Progenitor cell of endocrine pancreas (in vitro differentiated cells): ENCODE results near the gene ADSS1. TPM values are rescaled to one million over a fixed set of nuclear protein-coding genes. Genes with fewer than 3 reads are reported as not detected.

Experiments
- DNase-seq: peaks from one replicate; pipeline ENCODE4 v3.0.0; 2021; ENCODE audit warnings: low spot score; ENCODE audit not compliant: unreplicated experiment
- H3K27ac Mint-ChIP-seq: 2 replicates; pipeline ENCODE4 v1.8.0; 2021; ENCODE audit warnings: mild to moderate bottlenecking, moderate library complexity, mixed read lengths
- H3K27me3 Mint-ChIP-seq: 2 replicates; pipeline ENCODE4 v1.8.0; 2021; ENCODE audit warnings: mixed read lengths
- H3K36me3 Mint-ChIP-seq: 2 replicates; pipeline ENCODE4 v1.8.0; 2022; ENCODE audit warnings: mixed read lengths; ENCODE audit not compliant: insufficient read depth
- H3K4me1 Mint-ChIP-seq: 2 replicates; pipeline ENCODE4 v1.8.0; 2021; ENCODE audit warnings: low read depth, mixed read lengths
- H3K4me3 Mint-ChIP-seq: 2 replicates; pipeline ENCODE4 v1.8.0; 2021; ENCODE audit warnings: low read depth, mild to moderate bottlenecking, moderate library complexity, mixed read lengths
- H3K9me3 Mint-ChIP-seq: 2 replicates; pipeline ENCODE4 v1.8.0; 2021; ENCODE audit warnings: low read depth, mixed read lengths
- total RNA-seq: library from RNA; stranded (reverse); gene quantifications from 2 replicates; pipeline ENCODE4 v1.2.1, GENCODE V29; 2021
- TF ChIP-seq, protein P1 (sequence below): fragments of 200-600 bp; sonication (generic); IDR thresholded peaks from one replicate; pipeline ENCODE4 v1.5.0; 2021; ENCODE audit warnings: antibody characterized with exemption, mild to moderate bottlenecking; ENCODE audit not compliant: unreplicated experiment

The ADSS1 gene
- total RNA-seq, 1 donor from 2014 or later, result 8.9 TPM

DNA sequence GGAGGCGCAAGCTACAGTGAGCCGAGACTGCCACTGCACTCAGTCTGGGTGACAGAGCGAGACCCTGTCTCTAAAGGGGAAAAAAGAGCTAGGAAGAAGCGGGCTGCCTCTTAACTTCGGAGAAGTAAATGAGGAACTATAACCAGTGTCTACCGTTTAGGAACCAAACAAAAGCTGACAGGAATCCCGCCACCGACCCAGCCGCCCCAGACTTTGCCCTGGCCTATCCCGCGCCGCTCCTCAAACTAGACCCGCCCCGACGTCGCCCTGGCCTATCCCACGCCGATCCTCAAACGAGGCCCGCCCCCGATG lies 28.4 kb downstream of the ADSS1 start:
- Mint-ChIP-seq H3K4me3 (peak overlapping the region; percentile 77), H3K27ac (peak overlapping the region; percentile 97), H3K36me3 (peaks cover 3% of the 10 kb centered on the region), H3K9me3 (no peaks in the 10 kb centered on the region), H3K27me3 (no peaks in the 10 kb centered on the region), H3K4me1 (peaks cover 17% of the 10 kb centered on the region)
- DNase-seq, result no peak
- TF ChIP-seq, protein P1, sequence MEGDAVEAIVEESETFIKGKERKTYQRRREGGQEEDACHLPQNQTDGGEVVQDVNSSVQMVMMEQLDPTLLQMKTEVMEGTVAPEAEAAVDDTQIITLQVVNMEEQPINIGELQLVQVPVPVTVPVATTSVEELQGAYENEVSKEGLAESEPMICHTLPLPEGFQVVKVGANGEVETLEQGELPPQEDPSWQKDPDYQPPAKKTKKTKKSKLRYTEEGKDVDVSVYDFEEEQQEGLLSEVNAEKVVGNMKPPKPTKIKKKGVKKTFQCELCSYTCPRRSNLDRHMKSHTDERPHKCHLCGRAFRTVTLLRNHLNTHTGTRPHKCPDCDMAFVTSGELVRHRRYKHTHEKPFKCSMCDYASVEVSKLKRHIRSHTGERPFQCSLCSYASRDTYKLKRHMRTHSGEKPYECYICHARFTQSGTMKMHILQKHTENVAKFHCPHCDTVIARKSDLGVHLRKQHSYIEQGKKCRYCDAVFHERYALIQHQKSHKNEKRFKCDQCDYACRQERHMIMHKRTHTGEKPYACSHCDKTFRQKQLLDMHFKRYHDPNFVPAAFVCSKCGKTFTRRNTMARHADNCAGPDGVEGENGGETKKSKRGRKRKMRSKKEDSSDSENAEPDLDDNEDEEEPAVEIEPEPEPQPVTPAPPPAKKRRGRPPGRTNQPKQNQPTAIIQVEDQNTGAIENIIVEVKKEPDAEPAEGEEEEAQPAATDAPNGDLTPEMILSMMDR, result no peak

DNA sequence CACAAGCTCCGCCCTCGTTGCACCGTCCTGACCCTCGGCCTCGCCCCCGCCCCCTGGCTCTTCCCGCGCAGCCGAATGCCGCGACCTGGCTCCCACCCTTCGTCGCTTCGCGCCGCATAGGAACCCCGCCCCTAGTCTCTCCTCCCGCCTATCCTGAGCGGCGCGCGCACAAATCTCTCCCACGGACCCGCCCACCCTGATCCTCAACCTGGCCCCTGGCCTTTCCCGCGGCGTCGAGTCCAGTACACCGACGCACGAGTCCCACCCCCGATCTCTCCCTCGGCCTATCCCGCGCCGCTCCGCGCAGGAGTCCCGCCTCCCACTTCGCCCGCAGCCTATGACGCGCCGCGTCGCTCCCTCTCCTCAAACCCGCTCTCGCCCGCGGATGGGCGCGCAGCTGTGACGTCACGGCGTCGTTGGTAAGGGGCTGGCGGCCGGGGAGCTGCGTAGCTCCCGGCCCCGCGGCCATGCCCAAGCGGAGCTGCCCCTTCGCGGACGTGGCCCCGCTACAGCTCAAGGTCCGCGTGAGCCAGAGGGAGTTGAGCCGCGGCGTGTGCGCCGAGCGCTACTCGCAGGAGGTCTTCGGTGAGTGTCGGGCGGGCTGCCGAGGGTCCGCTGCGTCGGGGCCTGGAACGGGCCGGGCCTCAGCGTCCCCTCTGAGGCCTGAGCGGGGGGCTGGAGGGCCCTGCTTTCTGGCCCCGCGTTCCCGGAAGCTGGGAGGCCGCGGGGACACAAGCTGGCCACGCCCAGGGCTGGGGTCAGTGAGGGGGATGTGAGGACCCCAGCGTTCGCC lies 28.9 kb downstream of the ADSS1 start, which contains the start of gene SIVA1:
Gene SIVA1 (plus strand): TSS at position 413 of the 793 bp plus-strand sequence. CDS start 55 bp downstream, at position 468.
- H3K9me3 Mint-ChIP-seq, result no peaks in the 10 kb centered on the region
- TF ChIP-seq, protein P1, result no peak
- H3K4me1 Mint-ChIP-seq, result peaks cover 17% of the 10 kb centered on the region
- H3K36me3 Mint-ChIP-seq, result peaks cover 4% of the 10 kb centered on the region
- H3K27ac Mint-ChIP-seq, result peak within 1 kb of the TSS; percentile 97
- peak; percentile 99 for DNase-seq
- peak within 1 kb of the TSS; percentile 77 for H3K4me3 Mint-ChIP-seq
- H3K27me3 Mint-ChIP-seq, result no peaks in the 10 kb centered on the region

DNA sequence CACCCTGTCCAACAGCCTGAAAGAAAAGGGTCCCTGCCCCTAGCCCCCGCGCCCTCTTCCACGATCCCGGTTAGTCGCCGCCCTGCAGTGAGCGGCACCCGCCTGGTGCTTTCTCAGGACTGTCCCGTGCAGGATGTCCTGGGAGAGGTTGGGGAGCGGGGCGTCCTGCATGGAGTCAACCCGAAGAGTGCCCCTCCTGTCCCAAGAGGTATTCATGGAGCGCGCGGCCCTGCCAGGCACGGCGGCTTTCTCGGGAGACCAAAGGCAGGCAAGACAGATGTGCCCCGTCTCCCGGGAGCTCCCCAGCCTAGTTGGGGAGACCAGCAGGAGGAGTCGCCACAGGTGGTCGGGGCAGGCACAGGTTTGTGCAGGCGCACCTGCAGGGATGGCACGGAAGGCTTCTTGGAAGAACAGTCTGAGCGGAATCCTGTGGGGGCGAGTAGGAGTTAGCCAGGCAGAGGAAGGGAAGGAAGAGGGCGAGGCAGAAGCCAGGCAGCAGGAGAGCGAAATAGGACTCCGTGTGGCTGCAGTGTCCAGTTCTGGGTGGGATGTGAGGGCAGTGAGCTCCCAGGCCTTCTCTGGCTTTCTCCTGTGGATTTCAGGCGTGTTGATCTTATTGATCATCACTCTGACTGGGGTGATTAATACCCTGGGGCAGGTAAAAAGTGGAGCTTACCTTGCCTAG lies 29.6 kb downstream of the ADSS1 start:
- H3K27me3 Mint-ChIP-seq, result no peaks in the 10 kb centered on the region
- H3K4me3 Mint-ChIP-seq, result peak overlapping the region; percentile 77
- no peak for DNase-seq
- peak overlapping the region; percentile 92 for H3K27ac Mint-ChIP-seq
- TF ChIP-seq, protein P1, result no peak
- no peaks in the 10 kb centered on the region for H3K9me3 Mint-ChIP-seq
- peaks cover 4% of the 10 kb centered on the region for H3K36me3 Mint-ChIP-seq
- H3K4me1 Mint-ChIP-seq, result peaks cover 17% of the 10 kb centered on the region

DNA sequence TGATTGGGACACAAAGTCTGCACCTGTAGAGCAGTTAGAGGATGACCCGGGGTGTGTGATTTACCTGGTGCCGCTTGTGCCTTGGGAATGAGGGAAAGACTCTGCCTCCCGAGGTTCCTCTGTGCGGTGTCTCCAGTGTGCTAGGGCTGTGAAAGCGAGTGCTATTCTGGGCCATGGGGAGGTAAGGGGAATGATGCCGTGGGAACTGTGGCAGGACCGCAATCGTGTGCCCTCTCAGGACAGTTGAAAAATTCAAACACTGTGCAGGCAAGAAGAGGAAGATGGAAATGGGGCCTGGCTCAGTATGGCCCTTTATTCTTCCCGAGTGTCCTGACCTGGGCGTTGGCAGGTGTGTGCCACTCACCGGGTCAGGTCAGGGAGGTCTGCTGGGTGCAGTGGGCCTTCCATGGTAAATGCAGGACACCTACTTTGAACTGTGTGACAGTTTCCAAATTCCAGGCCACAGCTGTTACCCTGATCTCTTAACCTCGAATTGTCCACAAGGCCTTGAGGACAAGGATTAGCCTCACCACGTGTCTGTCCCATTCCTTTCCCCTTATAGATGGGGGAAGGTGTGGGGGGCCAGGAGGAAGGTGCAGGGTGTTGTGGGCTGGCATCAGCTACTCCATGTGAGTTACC lies 30.3 kb downstream of the ADSS1 start:
- H3K27ac Mint-ChIP-seq, result peak overlapping the region; percentile 92
- H3K9me3 Mint-ChIP-seq, result no peaks in the 10 kb centered on the region
- H3K4me1 Mint-ChIP-seq, result peaks cover 16% of the 10 kb centered on the region
- no peaks in the 10 kb centered on the region for H3K27me3 Mint-ChIP-seq
- TF ChIP-seq, protein P1, result no peak
- peak overlapping the region; percentile 77 for H3K4me3 Mint-ChIP-seq
- no peak for DNase-seq
- H3K36me3 Mint-ChIP-seq, result peaks cover 6% of the 10 kb centered on the region

DNA sequence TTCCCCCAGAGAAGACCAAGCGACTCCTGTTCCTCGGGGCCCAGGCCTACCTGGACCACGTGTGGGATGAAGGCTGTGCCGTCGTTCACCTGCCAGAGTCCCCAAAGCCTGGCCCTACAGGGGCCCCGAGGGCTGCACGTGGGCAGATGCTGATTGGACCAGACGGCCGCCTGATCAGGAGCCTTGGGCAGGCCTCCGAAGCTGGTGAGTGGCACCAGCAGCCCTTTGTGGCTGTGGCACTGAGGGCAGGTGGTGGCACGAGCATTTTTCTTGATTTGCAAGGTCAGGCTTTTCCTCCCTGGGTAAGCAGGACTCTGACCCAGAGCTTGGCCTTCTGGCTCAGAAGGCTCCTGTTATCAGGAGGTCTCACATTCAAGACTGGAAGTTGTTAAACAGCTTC lies 31.6 kb downstream of the ADSS1 start:
- Mint-ChIP-seq H3K9me3 (no peaks in the 10 kb centered on the region), H3K4me3 (no peak overlapping the region), H3K27ac (no peak overlapping the region), H3K27me3 (no peaks in the 10 kb centered on the region), H3K4me1 (peaks cover 16% of the 10 kb centered on the region), H3K36me3 (peaks cover 7% of the 10 kb centered on the region)
- TF ChIP-seq, protein P1, result no peak
- DNase-seq, result no peak
